Lower leg skin (tissue), 4 donors: ENCODE results near the gene AKAP9. TPM values are rescaled to one million over a fixed set of nuclear protein-coding genes. Genes with fewer than 3 reads are reported as not detected.
"Not testable (repeated sequence)": the region's sequence is repeated elsewhere in the genome, so short reads cannot be mapped to it uniquely, and the experiment has no call there.

ENCODE experiments used
- DNase-seq, 2 donors: peaks; one replicate each; pipeline ENCODE4 v3.0.0-alpha.2; 2019; ENCODE audit warnings: low spot score in 2 of 2
- H3K4me3 ChIP-seq: fragments of 200-600 bp; sonication (generic); 2 replicates; pipeline ENCODE4 v1.5.1; 2017; ENCODE audit warnings: mild to moderate bottlenecking, low read depth; ENCODE audit not compliant: poor library complexity, severe bottlenecking
- POLR2A ChIP-seq, 2 donors: fragments of 450-650 bp; IDR thresholded peaks; one replicate each; pipeline ENCODE4 v1.6.1; 2016 to 2017; ENCODE audit warnings: antibody characterized with exemption in 2 of 2, mild to moderate bottlenecking in 1 of 2, moderate library complexity in 1 of 2
- WGBS, 2 donors: methylation state at CpG; one replicate each; pipeline ENCODE4 v1.1.5; 2018; 5-methylcytosine and 5-hydroxymethylcytosine counted together
- intact Hi-C: fragments of 100-400 bp; cut with DNase I; formaldehyde crosslinking; loops from one replicate; pipeline ENCODE4 v1.15.0; 2023; ENCODE audit warnings: low total_unique reads
- total RNA-seq, 4 donors: library from RNA; depleted of rRNA; stranded (reverse); fragments of >200 nt; gene quantifications; one replicate each; pipeline ENCODE4 v1.1.0, GENCODE V29; 2016
- TF ChIP-seq, protein P1 (sequence below), 3 donors: fragments of 450-650 bp; IDR thresholded peaks; one replicate each; pipeline ENCODE4 v1.5.1; 2016; ENCODE audit warnings: antibody characterized with exemption in 3 of 3, mild to moderate bottlenecking in 3 of 3, moderate library complexity in 2 of 3

The AKAP9 gene
- total RNA-seq, 4 donors from 2014 or later = 52.9 to 74.8 (median 64.4) TPM

- no peak for TF ChIP-seq POLR2A (IDR thresholded peaks at IDR 0.05)
- TF ChIP-seq, protein P1, sequence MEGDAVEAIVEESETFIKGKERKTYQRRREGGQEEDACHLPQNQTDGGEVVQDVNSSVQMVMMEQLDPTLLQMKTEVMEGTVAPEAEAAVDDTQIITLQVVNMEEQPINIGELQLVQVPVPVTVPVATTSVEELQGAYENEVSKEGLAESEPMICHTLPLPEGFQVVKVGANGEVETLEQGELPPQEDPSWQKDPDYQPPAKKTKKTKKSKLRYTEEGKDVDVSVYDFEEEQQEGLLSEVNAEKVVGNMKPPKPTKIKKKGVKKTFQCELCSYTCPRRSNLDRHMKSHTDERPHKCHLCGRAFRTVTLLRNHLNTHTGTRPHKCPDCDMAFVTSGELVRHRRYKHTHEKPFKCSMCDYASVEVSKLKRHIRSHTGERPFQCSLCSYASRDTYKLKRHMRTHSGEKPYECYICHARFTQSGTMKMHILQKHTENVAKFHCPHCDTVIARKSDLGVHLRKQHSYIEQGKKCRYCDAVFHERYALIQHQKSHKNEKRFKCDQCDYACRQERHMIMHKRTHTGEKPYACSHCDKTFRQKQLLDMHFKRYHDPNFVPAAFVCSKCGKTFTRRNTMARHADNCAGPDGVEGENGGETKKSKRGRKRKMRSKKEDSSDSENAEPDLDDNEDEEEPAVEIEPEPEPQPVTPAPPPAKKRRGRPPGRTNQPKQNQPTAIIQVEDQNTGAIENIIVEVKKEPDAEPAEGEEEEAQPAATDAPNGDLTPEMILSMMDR (IDR thresholded peaks at IDR 0.05) = no peak
- no peak overlapping the region for H3K4me3 ChIP-seq
- DNase-seq = no peak
- WGBS, 2 donors = 89 to 93% methylated on average over 1 of the region's 1 CpG
- intact Hi-C loops = no loop called here
Observed at GRCh38 chr7:91979590-91979989, 38.9 kb downstream of the AKAP9 start.

DNA sequence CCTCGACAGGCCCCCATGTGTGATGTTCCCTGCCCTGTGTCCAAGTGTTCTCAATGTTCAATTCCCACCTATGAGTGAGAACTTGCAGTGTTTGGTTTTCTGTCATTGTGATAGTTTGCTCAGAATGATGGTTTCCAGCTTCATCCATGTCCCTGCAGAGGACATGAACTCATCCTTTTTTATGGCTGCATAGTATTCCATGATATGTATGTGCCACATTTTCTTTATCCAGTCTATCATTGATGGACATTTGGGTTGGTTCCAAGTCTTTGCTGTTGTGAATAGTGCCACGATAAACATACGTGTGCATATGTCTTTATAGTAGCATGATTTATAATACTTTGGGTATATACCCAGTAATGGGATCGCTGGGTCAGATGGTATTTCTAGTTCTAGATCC, 41.7 kb downstream of the AKAP9 start:
- DNase-seq, H3K4me3 ChIP-seq, intact Hi-C loops: not testable (repeated sequence)
- WGBS, 2 donors = 99% methylated on average over 4 of the region's 4 CpGs

DNA sequence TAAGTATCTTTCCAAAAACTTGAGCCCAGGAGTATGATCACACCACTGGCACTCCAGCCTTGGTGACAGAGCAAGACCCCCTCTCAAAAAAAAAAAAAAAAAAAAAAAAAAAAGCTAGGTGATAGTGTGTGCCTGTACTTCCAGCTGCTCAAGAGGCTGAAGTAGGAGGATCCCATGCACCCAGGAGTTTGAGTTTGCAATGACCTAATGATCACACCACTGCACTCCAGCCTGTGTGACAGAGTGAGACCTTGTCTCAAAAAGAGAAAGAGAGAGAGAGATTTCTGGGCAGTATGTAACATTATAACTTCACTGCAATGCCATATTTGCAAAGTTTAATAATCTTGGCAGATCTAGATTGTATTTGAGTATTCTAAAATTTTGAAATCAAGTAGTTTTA, 47.6 kb downstream of the AKAP9 start:
- no peak for TF ChIP-seq POLR2A (IDR thresholded peaks at IDR 0.05)
- TF ChIP-seq, protein P1 (IDR thresholded peaks at IDR 0.05) = no peak
- DNase-seq = no peak
- intact Hi-C loops = no loop called here
- no peak overlapping the region for H3K4me3 ChIP-seq

DNA sequence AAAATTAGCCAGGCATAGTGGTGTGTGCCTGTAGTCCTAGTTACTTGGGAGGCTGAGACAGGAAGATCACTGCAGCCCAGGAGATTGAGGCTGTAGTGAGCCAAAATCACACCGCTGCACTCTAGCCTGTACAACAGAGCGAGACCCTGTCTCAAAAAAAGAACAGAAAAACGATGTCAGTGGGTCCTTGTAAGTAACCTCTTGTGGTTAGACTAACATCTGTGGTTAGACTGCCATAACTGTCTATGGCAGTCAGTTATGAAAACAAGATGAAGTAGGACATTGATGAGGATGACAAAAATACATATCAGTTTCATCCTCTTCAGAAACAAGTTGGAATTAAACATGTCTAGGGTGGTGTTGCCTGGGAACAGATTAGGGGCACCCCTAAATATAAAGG, 53.3 kb downstream of the AKAP9 start:
- no peak for DNase-seq
- WGBS, 2 donors = 81 to 84% methylated on average over 3 of the region's 3 CpGs
- intact Hi-C loops = no loop called here
- TF ChIP-seq POLR2A (IDR thresholded peaks at IDR 0.05) = no peak
- TF ChIP-seq, protein P1 (IDR thresholded peaks at IDR 0.05) = no peak
- H3K4me3 ChIP-seq = no peak overlapping the region

GRCh38 chr7:91995391-91996105, 54.9 kb downstream of the AKAP9 start:
- H3K4me3 ChIP-seq = no peak overlapping the region
- intact Hi-C loops = no loop called here
- DNase-seq = no peak
- WGBS, 2 donors = 86 to 87% methylated on average over 2 of the region's 2 CpGs
- TF ChIP-seq POLR2A (IDR thresholded peaks at IDR 0.05) = no peak
- TF ChIP-seq, protein P1 (IDR thresholded peaks at IDR 0.05) = no peak

DNA sequence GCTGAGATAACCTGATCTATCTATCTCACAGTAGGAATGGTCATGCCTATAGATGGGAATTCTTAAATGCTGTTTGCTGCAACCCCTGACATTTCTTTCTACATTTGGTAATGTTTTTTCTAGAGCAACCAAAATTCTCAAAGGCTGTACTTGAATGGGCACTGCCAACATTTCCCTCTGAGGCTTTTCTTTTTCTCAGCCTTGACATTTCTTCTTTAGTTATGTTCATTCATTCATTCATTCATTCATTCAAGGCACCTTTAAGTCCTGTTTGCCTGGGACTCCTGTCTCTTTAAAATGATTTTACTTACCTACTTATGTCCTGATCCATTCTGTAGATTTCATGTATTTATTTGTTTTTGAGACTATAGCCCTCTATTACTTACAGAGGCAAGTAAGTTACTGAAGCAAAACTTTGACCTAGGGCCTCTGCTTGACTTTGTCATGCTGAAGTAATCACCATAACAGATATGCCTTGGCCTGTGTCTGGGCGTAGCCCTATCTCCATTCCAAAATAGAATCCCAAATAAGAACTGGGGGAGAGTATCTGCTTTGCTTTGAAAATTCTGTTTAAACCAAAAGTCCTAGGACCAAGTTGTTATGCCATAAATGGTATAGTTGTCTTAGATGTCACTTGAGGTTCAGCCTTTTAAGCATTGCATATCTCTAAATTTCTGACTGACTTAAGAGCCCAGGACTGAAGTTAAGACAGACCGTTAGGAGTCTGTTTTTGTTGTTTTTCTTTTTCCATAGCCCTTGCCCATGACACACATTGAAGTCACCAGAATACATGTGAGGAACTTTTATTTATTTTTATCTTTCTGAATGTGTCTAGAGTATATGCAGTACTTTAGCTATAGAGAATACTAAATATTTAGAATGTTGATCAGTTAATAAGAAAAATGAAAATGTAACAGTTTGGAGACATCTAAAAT, 59.2 kb downstream of the AKAP9 start:
- H3K4me3 ChIP-seq = no peak overlapping the region
- no peak for TF ChIP-seq POLR2A (IDR thresholded peaks at IDR 0.05)
- TF ChIP-seq, protein P1 (IDR thresholded peaks at IDR 0.05) = no peak
- intact Hi-C loops = no loop called here
- WGBS, 2 donors = 91 to 93% methylated on average over 2 of the region's 2 CpGs
- DNase-seq = no peak
